HEK293 (cell line): ENCODE data around the gene RAB3GAP2.

Source experiments
- CTCF ChIP-seq: fragments of 450-650 bp; formaldehyde crosslinking; IDR thresholded peaks from 2 replicates; pipeline ENCODE4 v1.5.1; 2016; ENCODE audit warnings: missing biosample characterization, missing genetic modification characterization
- HOXD13 ChIP-seq: sonication (generic); formaldehyde crosslinking; IDR thresholded peaks from 2 replicates; pipeline ENCODE4 v1.8.0; 2022; ENCODE audit warnings: missing genetic modification reagents, borderline replicate concordance
- IKZF3 ChIP-seq: fragments of 450-650 bp; IDR thresholded peaks from 2 replicates; pipeline ENCODE4 v1.5.0; 2018; ENCODE audit warnings: missing biosample characterization, mild to moderate bottlenecking, missing genetic modification characterization, moderate library complexity
- INSM2 ChIP-seq: fragments of 450-650 bp; formaldehyde crosslinking; IDR thresholded peaks from 2 replicates; pipeline ENCODE4 v1.5.1; 2016; ENCODE audit warnings: missing biosample characterization, missing genetic modification characterization
- MZF1 ChIP-seq: fragments of 450-650 bp; formaldehyde crosslinking; IDR thresholded peaks from 2 replicates; pipeline ENCODE4 v1.5.1; 2017; ENCODE audit warnings: missing biosample characterization, missing genetic modification characterization, borderline replicate concordance
- TRIM28 ChIP-seq: IDR thresholded peaks from 2 replicates; pipeline ENCODE4 v1.6.1; 2011; ENCODE audit warnings: low read length, control low read depth, borderline replicate concordance
- ZEB2 ChIP-seq: fragments of 450-650 bp; formaldehyde crosslinking; IDR thresholded peaks from 2 replicates; pipeline ENCODE4 v1.5.1; 2016; ENCODE audit warnings: missing biosample characterization, missing genetic modification characterization
- ZFP37 ChIP-seq: fragments of 450-650 bp; formaldehyde crosslinking; IDR thresholded peaks from 2 replicates; pipeline ENCODE4 v1.5.1; 2016; ENCODE audit warnings: missing biosample characterization, missing genetic modification characterization
- ZNF324 ChIP-seq: fragments of 450-650 bp; formaldehyde crosslinking; IDR thresholded peaks from 2 replicates; pipeline ENCODE4 v1.5.1; 2016; ENCODE audit warnings: missing biosample characterization, missing genetic modification characterization
- ZNF585B ChIP-seq: fragments of 450-650 bp; formaldehyde crosslinking; IDR thresholded peaks from 2 replicates; pipeline ENCODE4 v1.5.1; 2016; ENCODE audit warnings: missing biosample characterization, missing genetic modification characterization

GRCh38 chr1:220241072-220241663 lies 31.1 kb downstream of the RAB3GAP2 start:
- TF ChIP-seq HOXD13 (CRISPR knock-in tag) (no peak), ZNF585B (tag by site-specific recombination) (no peak), MZF1 (tag by site-specific recombination) (no peak), INSM2 (tag by site-specific recombination) (no peak), CTCF (tag by site-specific recombination) (no peak), ZFP37 (tag by site-specific recombination) (no peak), TRIM28 (no peak), ZNF324 (tag by site-specific recombination) (no peak), ZEB2 (tag by site-specific recombination) (no peak), IKZF3 (no peak)
